ENCODE results near the gene ERMP1. TPM values are rescaled to one million over a fixed set of nuclear protein-coding genes. Genes with fewer than 3 reads are reported as not detected.

ERMP1 gene
- total RNA-seq, 1 donor from 2014 or later = 20.3 TPM

DNA sequence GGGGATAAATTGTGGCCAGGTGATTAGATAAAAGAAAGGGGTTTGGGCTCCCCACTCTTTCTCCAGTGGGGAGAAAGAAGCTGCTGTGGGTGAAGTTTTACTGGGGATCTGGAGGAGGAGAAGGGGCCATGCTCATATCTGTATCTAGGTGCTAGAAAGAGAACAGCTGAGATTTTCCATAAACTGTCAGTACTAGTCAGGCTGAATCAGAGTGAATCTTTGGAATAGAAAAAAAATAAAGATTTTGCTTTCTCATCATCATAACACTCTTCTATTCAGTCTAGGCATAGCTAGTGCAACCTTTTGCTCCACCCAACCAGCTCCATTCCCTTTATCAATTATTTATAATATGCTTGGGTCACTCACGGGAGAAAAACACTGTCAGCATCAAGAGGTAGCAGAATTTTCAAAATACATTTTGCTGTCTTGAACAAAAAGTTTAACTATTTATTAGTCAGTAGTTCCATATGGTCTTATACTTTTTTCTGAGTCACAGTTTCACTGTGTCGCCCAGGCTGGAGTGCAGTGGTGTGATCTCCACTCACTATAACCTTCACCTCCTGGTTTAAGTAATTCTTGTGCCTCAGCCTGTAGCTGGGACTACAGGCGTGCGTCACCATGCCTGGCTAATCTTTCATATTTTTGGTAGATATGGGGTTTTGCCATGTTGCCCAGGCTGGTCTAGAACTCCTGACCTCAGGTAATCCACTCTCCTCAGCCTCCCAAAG lies 21.3 kb upstream of the ERMP1 start:
- no peak for TF ChIP-seq CTCF (IDR thresholded peaks at IDR 0.05; ENCODE audit: unreplicated experiment)
- Mint-ChIP-seq H3K36me3 (ENCODE audit: insufficient read depth) (no peaks in the 10 kb centered on the region), H3K4me3 (ENCODE audit: low read depth) (no peak overlapping the region), H3K9me3 (ENCODE audit: low read depth) (no peaks in the 10 kb centered on the region), H3K27ac (no peak overlapping the region), H3K27me3 (no peaks in the 10 kb centered on the region), H3K4me1 (ENCODE audit: low read depth) (peaks cover 4% of the 10 kb centered on the region)
- no peak for DNase-seq (ENCODE audit: low spot score, unreplicated experiment)

- no peak overlapping the region for H3K4me3 Mint-ChIP-seq (ENCODE audit: low read depth)
- no peak overlapping the region for H3K27ac Mint-ChIP-seq
- H3K27me3 Mint-ChIP-seq = no peaks in the 10 kb centered on the region
- peaks cover 4% of the 10 kb centered on the region for H3K4me1 Mint-ChIP-seq (ENCODE audit: low read depth)
- TF ChIP-seq CTCF (IDR thresholded peaks at IDR 0.05; ENCODE audit: unreplicated experiment) = no peak
- no peak for DNase-seq (ENCODE audit: low spot score, unreplicated experiment)
- H3K9me3 Mint-ChIP-seq (ENCODE audit: low read depth) = no peaks in the 10 kb centered on the region
- no peaks in the 10 kb centered on the region for H3K36me3 Mint-ChIP-seq (ENCODE audit: insufficient read depth)
Measured at GRCh38 chr9:5853617-5854016, 20.7 kb upstream of the ERMP1 start.

DNA sequence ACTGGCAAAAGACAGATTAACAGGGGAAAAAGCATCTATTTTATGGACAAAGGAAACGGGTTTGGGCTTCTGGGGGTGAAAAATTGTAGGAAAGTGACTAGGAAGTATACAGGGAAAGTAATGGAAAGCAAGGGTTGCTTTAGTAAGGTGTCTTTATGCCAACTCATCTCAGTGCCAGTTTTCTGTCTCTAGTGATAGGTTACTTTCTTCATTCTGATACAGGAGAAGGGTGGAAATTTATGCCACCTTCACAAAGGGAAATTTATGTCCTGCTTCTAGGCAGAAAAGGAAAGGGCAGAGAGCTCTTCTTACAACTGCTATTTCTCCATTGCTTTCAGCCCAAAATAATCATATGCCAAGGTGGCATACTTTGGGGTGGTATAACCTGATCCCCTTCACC lies 20.1 kb upstream of the ERMP1 start:
- no peaks in the 10 kb centered on the region for H3K27me3 Mint-ChIP-seq
- peaks cover 4% of the 10 kb centered on the region for H3K4me1 Mint-ChIP-seq (ENCODE audit: low read depth)
- no peak for TF ChIP-seq CTCF (IDR thresholded peaks at IDR 0.05; ENCODE audit: unreplicated experiment)

DNA sequence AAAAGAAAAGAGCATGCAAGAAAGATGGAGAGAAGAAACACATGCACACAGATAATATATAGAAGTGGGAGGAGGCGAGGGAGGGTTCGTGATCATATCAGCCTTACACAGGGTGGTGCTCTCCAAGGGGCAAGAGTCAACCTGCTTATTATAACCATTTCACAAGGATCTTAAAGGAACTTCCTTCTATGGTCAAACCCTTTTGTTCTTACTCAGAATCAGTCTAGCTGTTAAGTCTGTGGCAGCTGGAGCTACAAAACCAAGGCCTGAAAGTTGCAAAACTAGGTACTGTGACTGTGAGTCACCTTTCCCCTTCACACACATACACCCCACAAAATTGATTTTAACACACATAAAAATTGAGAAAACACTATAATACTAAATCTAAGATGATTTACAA lies 18.5 kb upstream of the ERMP1 start:
- Mint-ChIP-seq H3K4me3 (ENCODE audit: low read depth) (no peak overlapping the region), H3K27ac (no peak overlapping the region), H3K36me3 (ENCODE audit: insufficient read depth) (no peaks in the 10 kb centered on the region), H3K9me3 (ENCODE audit: low read depth) (no peaks in the 10 kb centered on the region), H3K4me1 (ENCODE audit: low read depth) (peaks cover 4% of the 10 kb centered on the region), H3K27me3 (no peaks in the 10 kb centered on the region)
- DNase-seq (ENCODE audit: low spot score, unreplicated experiment) = no peak
- TF ChIP-seq CTCF (IDR thresholded peaks at IDR 0.05; ENCODE audit: unreplicated experiment) = no peak

More for the DNA sequence above, 20.1 kb upstream of the ERMP1 start:
- Mint-ChIP-seq H3K36me3 (ENCODE audit: insufficient read depth) (no peaks in the 10 kb centered on the region), H3K9me3 (ENCODE audit: low read depth) (no peaks in the 10 kb centered on the region), H3K27ac (no peak overlapping the region), H3K4me3 (ENCODE audit: low read depth) (no peak overlapping the region)
- DNase-seq (ENCODE audit: low spot score, unreplicated experiment) = no peak

DNA sequence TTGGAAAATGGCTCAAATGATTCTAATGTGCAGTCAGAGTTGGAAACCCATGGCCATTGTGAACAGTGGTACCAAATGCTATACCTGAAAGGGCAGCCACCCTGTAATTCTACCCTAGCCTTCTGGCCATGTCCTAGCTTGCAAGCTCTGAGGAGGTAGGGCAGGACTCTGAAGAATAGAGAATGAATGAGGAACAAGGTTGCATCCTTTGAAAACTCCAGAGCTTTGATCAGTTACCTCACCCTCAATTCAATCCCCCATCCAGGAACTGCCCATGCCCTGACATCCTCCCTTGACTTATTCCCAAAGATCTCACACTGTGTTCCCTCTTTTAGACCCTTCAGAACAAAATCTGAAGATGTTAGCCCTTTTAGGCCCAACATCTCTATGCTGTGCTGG lies 17.8 kb upstream of the ERMP1 start:
- Mint-ChIP-seq H3K4me3 (ENCODE audit: low read depth) (no peak overlapping the region), H3K4me1 (ENCODE audit: low read depth) (peaks cover 4% of the 10 kb centered on the region), H3K27me3 (no peaks in the 10 kb centered on the region), H3K27ac (no peak overlapping the region), H3K9me3 (ENCODE audit: low read depth) (no peaks in the 10 kb centered on the region), H3K36me3 (ENCODE audit: insufficient read depth) (no peaks in the 10 kb centered on the region)
- TF ChIP-seq CTCF (IDR thresholded peaks at IDR 0.05; ENCODE audit: unreplicated experiment) = no peak
- DNase-seq (ENCODE audit: low spot score, unreplicated experiment) = no peak
